ENCODE measurements around the gene CSNK2A3. TPM values are rescaled to one million over a fixed set of nuclear protein-coding genes. Genes with fewer than 3 reads are reported as not detected.
"Not testable (repeated sequence)": the region's sequence is repeated elsewhere in the genome, so short reads cannot be mapped to it uniquely, and the experiment has no call there.

Gene CSNK2A3
- 2.1 and 2.8 TPM in 2 replicates for total RNA-seq

DNA sequence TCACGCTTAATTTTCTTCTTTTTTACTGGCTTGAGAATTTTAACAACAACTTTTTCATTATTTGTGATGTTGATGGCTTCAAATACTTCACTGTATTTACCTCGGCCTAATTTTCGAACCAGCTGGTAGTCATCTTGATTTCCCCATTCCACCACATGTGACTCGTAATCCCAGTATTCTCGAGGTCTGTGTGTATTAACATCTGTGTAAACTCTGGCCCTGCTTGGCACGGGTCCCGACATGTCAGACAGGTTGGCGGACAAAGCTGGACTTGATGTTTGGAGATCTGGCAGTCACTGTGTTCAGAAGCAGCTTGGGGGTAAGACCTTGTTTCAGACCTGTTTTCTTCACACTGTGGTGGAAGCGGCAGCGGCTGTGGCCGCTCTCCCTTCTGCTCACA, at the start of gene CSNK2A3:
TSS of gene CSNK2A3 (minus strand) at position 373 of the 400 bp plus-strand sequence. CDS start at position 242, 131 bp downstream.
- FAIRE-seq (peak; percentile 97), DNase-seq (ENCODE audit: low read depth) (peak; percentile 38)
- not testable (repeated sequence) for H3K27me3 ChIP-seq (ENCODE audit: control insufficient read depth, insufficient read depth, low read length); H3K4me3 ChIP-seq (ENCODE audit: low read depth, low read length); H3K36me3 ChIP-seq (ENCODE audit: control insufficient read depth, insufficient read depth, low read length)

DNA sequence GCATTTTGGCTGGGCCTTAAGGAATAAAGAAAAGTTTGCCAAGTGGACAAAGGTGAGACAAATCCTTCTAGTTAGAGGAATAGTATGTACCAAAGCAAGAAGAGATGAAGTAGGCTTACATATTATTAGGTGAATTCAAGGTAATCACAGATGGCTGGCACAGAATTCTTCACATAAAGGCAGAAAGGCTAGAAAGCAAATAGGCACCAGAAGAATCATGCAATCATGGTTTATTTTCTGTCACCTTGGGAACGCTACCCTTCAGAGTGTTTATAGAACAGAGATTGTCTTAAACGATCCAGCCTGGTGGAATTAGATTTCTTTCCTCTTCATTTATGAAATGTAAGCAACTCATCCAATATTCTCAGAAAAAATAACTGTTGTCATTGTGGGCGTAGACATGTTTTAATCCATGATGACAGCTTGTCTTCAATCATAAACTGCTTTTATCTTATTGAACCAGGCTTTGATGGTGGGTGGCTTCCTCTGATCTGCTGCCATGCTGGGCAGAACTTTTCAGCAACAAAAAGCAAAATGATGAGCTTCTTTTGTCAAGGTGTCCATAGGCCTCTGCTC, 49.0 kb upstream of the CSNK2A3 start:
- DNase-seq (ENCODE audit: low read depth) (no peak), FAIRE-seq (peak; percentile 13)
- H3K36me3 ChIP-seq (ENCODE audit: control insufficient read depth, insufficient read depth, low read length) = no peaks in the 10 kb centered on the region
- H3K4me3 ChIP-seq (ENCODE audit: low read depth, low read length) = no peak overlapping the region
- H3K27me3 ChIP-seq (ENCODE audit: control insufficient read depth, insufficient read depth, low read length) = no peaks in the 10 kb centered on the region
- TF ChIP-seq, protein P1, sequence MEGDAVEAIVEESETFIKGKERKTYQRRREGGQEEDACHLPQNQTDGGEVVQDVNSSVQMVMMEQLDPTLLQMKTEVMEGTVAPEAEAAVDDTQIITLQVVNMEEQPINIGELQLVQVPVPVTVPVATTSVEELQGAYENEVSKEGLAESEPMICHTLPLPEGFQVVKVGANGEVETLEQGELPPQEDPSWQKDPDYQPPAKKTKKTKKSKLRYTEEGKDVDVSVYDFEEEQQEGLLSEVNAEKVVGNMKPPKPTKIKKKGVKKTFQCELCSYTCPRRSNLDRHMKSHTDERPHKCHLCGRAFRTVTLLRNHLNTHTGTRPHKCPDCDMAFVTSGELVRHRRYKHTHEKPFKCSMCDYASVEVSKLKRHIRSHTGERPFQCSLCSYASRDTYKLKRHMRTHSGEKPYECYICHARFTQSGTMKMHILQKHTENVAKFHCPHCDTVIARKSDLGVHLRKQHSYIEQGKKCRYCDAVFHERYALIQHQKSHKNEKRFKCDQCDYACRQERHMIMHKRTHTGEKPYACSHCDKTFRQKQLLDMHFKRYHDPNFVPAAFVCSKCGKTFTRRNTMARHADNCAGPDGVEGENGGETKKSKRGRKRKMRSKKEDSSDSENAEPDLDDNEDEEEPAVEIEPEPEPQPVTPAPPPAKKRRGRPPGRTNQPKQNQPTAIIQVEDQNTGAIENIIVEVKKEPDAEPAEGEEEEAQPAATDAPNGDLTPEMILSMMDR (IDR thresholded peaks at IDR 0.05; ENCODE audit: insufficient read depth, low read length, severe bottlenecking) = no peak

DNA sequence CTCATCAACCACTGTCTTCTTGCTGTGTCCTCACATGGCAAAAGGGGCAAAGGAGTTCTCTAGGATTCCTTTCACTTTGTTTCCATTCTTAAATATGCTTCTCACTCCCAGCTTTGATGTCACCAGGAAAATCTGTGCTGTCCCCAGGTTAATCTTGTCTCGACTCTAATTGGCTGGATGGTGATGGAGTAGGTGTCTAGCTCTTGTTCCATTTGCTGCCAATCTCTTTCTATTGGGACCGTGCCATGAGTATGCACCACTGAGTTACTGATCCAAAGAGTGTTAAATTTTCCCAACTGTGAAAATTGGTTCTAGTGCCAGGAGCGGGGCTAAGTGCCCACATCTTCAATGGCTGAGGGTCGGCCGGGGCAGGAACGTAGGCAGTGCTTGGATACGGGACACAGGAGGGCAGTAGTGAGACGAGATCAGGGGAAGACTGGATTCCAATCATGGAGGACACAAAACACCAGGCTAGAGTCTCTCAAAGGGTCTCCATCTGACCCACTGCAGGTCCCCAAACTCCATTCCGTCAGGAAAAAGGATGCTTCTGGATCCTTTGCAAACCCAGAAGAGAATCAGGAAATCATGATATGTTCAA, 47.7 kb upstream of the CSNK2A3 start:
- TF ChIP-seq, protein P1 (IDR thresholded peaks at IDR 0.05; ENCODE audit: insufficient read depth, low read length, severe bottlenecking) = peak; percentile 30
- Histone ChIP-seq H3K27me3 (ENCODE audit: control insufficient read depth, insufficient read depth, low read length) (no peaks in the 10 kb centered on the region), H3K36me3 (ENCODE audit: control insufficient read depth, insufficient read depth, low read length) (no peaks in the 10 kb centered on the region), H3K4me3 (ENCODE audit: low read depth, low read length) (no peak overlapping the region)
- no peak for DNase-seq (ENCODE audit: low read depth)
- peak; percentile 64 for FAIRE-seq

DNA sequence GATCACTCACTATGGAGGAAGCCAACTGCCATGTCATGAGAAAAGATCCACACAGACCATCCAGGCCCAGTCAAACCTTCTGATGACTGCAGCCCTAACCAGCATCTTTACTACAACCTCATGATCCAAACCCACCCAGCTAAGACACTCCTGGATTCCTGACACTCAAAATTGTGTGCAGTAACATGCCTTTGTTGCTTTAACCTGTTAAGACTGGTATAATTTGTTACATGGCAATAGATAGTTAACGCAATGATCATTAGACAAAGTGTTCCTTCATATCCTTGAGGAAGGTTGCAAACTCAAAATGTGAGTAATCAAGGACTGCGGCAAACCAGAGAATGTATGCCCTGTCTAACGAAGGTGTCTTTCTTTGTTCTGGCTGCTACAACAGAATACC, 47.1 kb upstream of the CSNK2A3 start:
- Histone ChIP-seq H3K27me3 (ENCODE audit: control insufficient read depth, insufficient read depth, low read length) (no peaks in the 10 kb centered on the region), H3K4me3 (ENCODE audit: low read depth, low read length) (no peak overlapping the region), H3K36me3 (ENCODE audit: control insufficient read depth, insufficient read depth, low read length) (no peaks in the 10 kb centered on the region)
- TF ChIP-seq, protein P1 (IDR thresholded peaks at IDR 0.05; ENCODE audit: insufficient read depth, low read length, severe bottlenecking) = no peak
- FAIRE-seq (no peak), DNase-seq (ENCODE audit: low read depth) (peak; percentile 15)

DNA sequence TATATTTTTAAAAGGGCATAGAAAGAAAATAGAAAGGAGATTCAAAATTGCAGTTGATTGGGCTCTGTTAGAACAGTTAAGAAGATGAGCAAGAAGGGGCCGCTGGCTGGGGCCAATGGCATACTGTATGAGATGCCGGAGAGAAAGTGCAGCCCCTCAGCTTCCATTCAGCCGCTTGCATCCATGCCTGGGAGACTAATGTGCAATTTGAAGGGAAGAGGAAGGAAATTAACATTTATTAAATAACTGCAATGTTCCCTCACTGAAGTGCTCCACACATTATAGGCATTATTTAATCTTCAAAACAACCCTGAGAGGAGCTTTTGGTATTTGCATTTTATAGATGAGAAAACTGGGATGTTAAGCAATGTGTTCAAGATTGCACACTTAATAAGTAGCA, 44.7 kb upstream of the CSNK2A3 start:
- no peak overlapping the region for H3K4me3 ChIP-seq (ENCODE audit: low read depth, low read length)
- no peak for FAIRE-seq

DNA sequence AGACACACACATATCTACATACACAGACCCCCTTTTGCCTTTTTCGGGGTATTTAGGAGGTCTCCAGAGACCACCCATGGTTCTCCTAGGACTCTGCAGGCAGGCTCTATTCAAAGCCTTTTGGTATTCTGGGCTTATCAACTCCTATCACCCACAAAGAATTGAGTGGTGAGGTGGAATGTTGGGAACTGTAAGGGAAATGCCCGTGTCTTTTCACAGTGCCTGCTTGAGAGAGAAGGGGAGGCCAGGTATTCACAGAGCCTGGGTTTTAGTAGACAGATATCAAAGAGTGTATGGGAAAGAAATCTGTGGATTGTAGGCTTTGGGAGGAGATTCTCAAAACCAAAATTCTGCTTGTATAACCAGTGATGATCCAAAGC, 44.0 kb upstream of the CSNK2A3 start:
- Histone ChIP-seq H3K4me3 (ENCODE audit: low read depth, low read length) (no peak overlapping the region), H3K36me3 (ENCODE audit: control insufficient read depth, insufficient read depth, low read length) (no peaks in the 10 kb centered on the region), H3K27me3 (ENCODE audit: control insufficient read depth, insufficient read depth, low read length) (no peaks in the 10 kb centered on the region)
- no peak for FAIRE-seq
- TF ChIP-seq, protein P1 (IDR thresholded peaks at IDR 0.05; ENCODE audit: insufficient read depth, low read length, severe bottlenecking) = no peak
- DNase-seq (ENCODE audit: low read depth) = no peak

More for the DNA sequence above, 44.7 kb upstream of the CSNK2A3 start:
- Histone ChIP-seq H3K36me3 (ENCODE audit: control insufficient read depth, insufficient read depth, low read length) (no peaks in the 10 kb centered on the region), H3K27me3 (ENCODE audit: control insufficient read depth, insufficient read depth, low read length) (no peaks in the 10 kb centered on the region)
- DNase-seq (ENCODE audit: low read depth) = no peak
- TF ChIP-seq, protein P1 (IDR thresholded peaks at IDR 0.05; ENCODE audit: insufficient read depth, low read length, severe bottlenecking) = no peak

Data from bronchial epithelial cell (primary cell).